Adrenal gland (tissue), 12 donors: ENCODE measurements around the gene UTP18. TPM values are rescaled to one million over a fixed set of nuclear protein-coding genes. Genes with fewer than 3 reads are reported as not detected.

Experiments used
- DNase-seq, 7 donors: peaks; one replicate each; pipeline ENCODE4 v3.0.0-alpha.2; 2019 to 2020
- H3K27ac ChIP-seq, 5 donors: fragments of 200-600 bp; sonication (generic) in 4 of 5; 1 replicate in 3 of 5; 2 replicates in 2 of 5; pipeline versions ENCODE4 v1.5.1 to v1.8.0; 2016 to 2020; ENCODE audit warnings: mild to moderate bottlenecking in 1 of 5
- H3K27me3 ChIP-seq: fragments of 200-600 bp; 2 replicates; pipeline ENCODE4 v1.8.0; 2021
- H3K36me3 ChIP-seq, 2 donors: fragments of 200-600 bp; replicated peaks in 1 of 2; 1 replicate in 1 of 2; 2 replicates in 1 of 2; pipeline versions ENCODE4 v1.5.1 to v1.8.0; 2018 to 2022
- H3K4me1 ChIP-seq, 2 donors: fragments of 200-600 bp; replicated peaks in 1 of 2; 1 replicate in 1 of 2; 2 replicates in 1 of 2; pipeline versions ENCODE4 v1.5.1 to v1.8.0; 2018 to 2021
- H3K4me3 ChIP-seq, 4 donors: fragments of 200-600 bp; sonication (generic) in 3 of 4; one replicate each; pipeline ENCODE4 v1.5.1; 2016 to 2018
- H3K9me3 ChIP-seq, 3 donors: fragments of 200-600 bp; sonication (generic) in 1 of 3; replicated peaks in 1 of 3; 1 replicate in 2 of 3; 2 replicates in 1 of 3; pipeline versions ENCODE4 v1.5.1 to v1.8.0; 2016 to 2021
- POLR2A ChIP-seq, 2 donors: fragments of 450-650 bp; IDR thresholded peaks; one replicate each; pipeline ENCODE4 v1.6.1; 2017; ENCODE audit warnings: antibody characterized with exemption in 2 of 2, mild to moderate bottlenecking in 2 of 2, moderate library complexity in 1 of 2
- WGBS, 4 donors: extraction: QIAGEN DNeasy Blood & Tissue Kit in 2 of 4; methylation state at CpG; one replicate each; pipeline versions ENCODE4 v1.1.5 to v1.1.7; 2013 to 2017; 5-methylcytosine and 5-hydroxymethylcytosine counted together
- intact Hi-C, 2 donors: fragments of 100-400 bp; cut with DNase I; formaldehyde crosslinking; loops; one replicate each; pipeline versions ENCODE4 v1.14.1 to v1.15.0; 2022 to 2023
- polyA plus RNA-seq, 3 donors: library from polyadenylated mRNA; stranded (reverse); fragments of 200-250 nt in 2 of 3; fragments of 350-450 nt in 1 of 3; fragmentation: Illumina TruSeq in 1 of 3; extraction: RNeasy Lipid Tissue Mini Kit (QIAGEN cat#74804) in 1 of 3; gene quantifications; one replicate each; pipeline ENCODE4 v1.2.3, GENCODE V29; 2013 to 2014
- total RNA-seq, 9 donors: library from RNA; depleted of rRNA in 4 of 9; stranded (reverse); fragments of >200 nt in 4 of 9; fragments of 120-200 nt in 1 of 9; fragmentation: NEBNext Ultra II Directional in 1 of 9; extraction: Animal tissue kit (Norgen Biotek cat#: 25700) in 1 of 9; gene quantifications; one replicate each; pipeline versions ENCODE4 v1.1.0 to v1.2.4, GENCODE V29; 2013 to 2023
- TF ChIP-seq, protein P1 (sequence below), 6 experiments: fragments of 450-650 bp in 4 of 6; fragments of 200-600 bp in 2 of 6; sonication (generic) in 1 of 6; IDR thresholded peaks; 1 replicate in 5 of 6; 2 replicates in 1 of 6; pipeline versions ENCODE4 v1.5.1 to v1.8.0; 2016 to 2021; ENCODE audit warnings: antibody characterized with exemption in 6 of 6, mild to moderate bottlenecking in 2 of 6, moderate library complexity in 1 of 6
- donor health status: healthy with polysubstance abuse.
- donor health status: Bipolar disorder and iron deficiency.
- donor health status: DM: yes; HTN: yes; CAD: no.
- donor health status: DM: no; HTN: no; CAD: no.
- donor health status: DM: no; HTN: no; CAD: no.
- donor health status: DM: yes; HTN: yes; CAD: no.

Gene UTP18
- total and polyA plus RNA-seq, 12 donors: 12.5 to 36.5 (median 27.9) TPM

GRCh38 chr17:51335006-51335590 is 74.8 kb downstream of the UTP18 start:
- WGBS, 4 donors: 77 to 92% (median 84%) methylated on average over 3 of the region's 3 CpGs
- intact Hi-C loops: no loop called here
- Histone ChIP-seq H3K27me3 (no peaks in the 10 kb centered on the region), H3K4me3 (no peak overlapping the region), H3K9me3 (no peaks in the 10 kb centered on the region), H3K27ac (no peak overlapping the region), H3K4me1 (no peaks in the 10 kb centered on the region), H3K36me3 (no peaks in the 10 kb centered on the region)
- TF ChIP-seq, protein P1, sequence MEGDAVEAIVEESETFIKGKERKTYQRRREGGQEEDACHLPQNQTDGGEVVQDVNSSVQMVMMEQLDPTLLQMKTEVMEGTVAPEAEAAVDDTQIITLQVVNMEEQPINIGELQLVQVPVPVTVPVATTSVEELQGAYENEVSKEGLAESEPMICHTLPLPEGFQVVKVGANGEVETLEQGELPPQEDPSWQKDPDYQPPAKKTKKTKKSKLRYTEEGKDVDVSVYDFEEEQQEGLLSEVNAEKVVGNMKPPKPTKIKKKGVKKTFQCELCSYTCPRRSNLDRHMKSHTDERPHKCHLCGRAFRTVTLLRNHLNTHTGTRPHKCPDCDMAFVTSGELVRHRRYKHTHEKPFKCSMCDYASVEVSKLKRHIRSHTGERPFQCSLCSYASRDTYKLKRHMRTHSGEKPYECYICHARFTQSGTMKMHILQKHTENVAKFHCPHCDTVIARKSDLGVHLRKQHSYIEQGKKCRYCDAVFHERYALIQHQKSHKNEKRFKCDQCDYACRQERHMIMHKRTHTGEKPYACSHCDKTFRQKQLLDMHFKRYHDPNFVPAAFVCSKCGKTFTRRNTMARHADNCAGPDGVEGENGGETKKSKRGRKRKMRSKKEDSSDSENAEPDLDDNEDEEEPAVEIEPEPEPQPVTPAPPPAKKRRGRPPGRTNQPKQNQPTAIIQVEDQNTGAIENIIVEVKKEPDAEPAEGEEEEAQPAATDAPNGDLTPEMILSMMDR (IDR thresholded peaks at IDR 0.05): no peak
- TF ChIP-seq POLR2A (IDR thresholded peaks at IDR 0.05): no peak
- no peak for DNase-seq

DNA sequence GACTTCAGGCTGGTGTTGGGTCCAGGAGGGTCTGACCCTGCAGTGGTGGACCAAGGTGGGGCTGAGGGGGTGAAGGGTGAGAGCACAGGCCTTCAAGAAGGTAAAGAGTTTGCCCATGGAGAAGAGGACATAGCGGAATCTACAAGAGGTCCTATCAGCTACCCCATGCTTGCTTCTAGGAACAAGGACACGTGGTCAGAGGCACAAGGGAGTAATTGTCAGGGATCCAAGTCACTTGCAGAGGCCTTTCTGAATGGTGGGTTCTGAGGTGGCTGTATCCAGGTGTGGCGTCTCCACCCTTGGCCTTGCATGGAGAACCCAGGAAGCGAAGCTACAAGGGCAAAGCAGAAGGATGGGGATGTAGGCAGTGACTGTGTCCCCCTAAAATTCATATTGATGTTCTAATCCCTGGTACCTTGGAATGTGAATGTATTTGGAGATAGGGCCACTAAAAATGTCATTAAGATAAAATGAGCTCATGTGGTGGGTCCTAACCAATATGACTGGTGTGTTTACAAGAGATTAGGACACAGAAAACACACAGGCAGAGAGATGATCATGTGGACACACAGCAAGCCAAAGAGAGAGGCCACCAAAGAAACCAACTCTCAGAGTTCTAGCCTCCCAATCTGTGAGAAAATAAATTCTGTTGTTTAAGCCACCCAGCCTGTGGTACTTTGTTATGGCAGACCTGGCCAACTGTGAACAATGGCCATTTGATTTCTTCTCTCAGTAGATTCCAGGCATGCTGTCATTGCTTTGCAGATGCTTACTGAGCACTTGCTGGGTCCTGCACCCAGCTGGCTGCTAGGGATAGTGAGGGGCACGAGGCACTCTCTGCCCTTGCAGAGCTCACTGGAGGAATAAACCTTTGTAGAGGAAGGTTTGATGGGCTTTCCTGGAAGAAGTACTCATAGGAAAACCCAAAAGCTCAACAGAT is 75.8 kb downstream of the UTP18 start:
- Histone ChIP-seq H3K9me3 (no peaks in the 10 kb centered on the region), H3K27ac (no peak overlapping the region), H3K4me3 (no peak overlapping the region), H3K36me3 (no peaks in the 10 kb centered on the region), H3K4me1 (no peaks in the 10 kb centered on the region), H3K27me3 (no peaks in the 10 kb centered on the region)
- DNase-seq: no peak
- no peak for TF ChIP-seq POLR2A (IDR thresholded peaks at IDR 0.05)
- TF ChIP-seq, protein P1 (IDR thresholded peaks at IDR 0.05): no peak
- WGBS, 4 donors: 69 to 81% (median 79%) methylated on average over 5 of the region's 5 CpGs
- intact Hi-C loops: no loop called here

DNA sequence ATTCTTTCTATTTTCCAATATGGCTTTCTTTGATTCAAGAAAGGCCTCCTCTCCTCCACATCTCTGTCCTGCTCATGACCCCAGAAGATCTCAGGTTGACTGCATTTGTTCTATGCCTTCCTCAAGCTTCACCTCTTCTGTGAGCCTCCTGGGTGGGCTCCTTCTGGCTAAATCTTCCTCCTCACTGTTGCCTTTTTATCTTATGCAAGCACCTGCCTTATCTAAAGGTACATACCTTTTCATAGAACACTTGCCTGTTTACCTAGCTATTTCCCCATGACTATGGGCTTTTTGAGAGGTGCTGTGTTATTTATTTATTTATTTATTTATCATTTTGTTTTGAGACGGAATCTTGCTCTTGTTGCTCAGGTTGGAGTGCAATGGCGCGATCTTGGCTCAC is 81.1 kb downstream of the UTP18 start:
- intact Hi-C loops: no loop called here
- Histone ChIP-seq H3K27me3 (no peaks in the 10 kb centered on the region), H3K27ac (no peak overlapping the region), H3K36me3 (no peaks in the 10 kb centered on the region), H3K9me3 (no peaks in the 10 kb centered on the region), H3K4me3 (no peak overlapping the region), H3K4me1 (no peaks in the 10 kb centered on the region)
- WGBS, 4 donors: 90 to 94% (median 92%) methylated on average over 3 of the region's 3 CpGs
- TF ChIP-seq POLR2A (IDR thresholded peaks at IDR 0.05): no peak
- DNase-seq: no peak

DNA sequence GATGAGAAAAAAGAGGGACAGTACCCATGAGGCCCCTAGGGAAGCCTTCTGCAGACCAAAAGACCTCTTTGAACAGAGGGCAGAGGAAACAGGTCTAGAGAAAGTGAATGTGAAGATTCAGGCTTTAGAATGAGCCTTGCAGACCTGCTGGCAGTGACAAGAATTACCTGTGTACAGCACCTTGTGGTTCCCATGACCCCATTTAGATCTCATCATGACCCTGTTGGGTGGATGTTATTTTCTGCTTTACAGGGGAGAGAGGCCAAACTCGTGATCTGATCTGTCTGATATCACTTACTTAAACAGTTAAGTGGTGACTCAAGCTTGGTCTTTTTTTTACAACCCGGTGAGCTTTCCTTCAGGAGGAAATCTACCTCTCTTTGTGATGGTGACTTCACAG is 81.9 kb downstream of the UTP18 start:
- no peaks in the 10 kb centered on the region for H3K27me3 ChIP-seq
- no peaks in the 10 kb centered on the region for H3K9me3 ChIP-seq
- H3K4me3 ChIP-seq: no peak overlapping the region
- H3K27ac ChIP-seq: no peak overlapping the region
- no peaks in the 10 kb centered on the region for H3K4me1 ChIP-seq
- 53 to 57% (median 55%) methylated on average over 2 of the region's 2 CpGs for WGBS, 4 donors
- intact Hi-C loops: no loop called here
- TF ChIP-seq, protein P1 (IDR thresholded peaks at IDR 0.05): no peak
- TF ChIP-seq POLR2A (IDR thresholded peaks at IDR 0.05): no peak
- H3K36me3 ChIP-seq: no peaks in the 10 kb centered on the region
- DNase-seq: no peak
